NCI-H1694 treated with DMSO at 0.1 percent for 48 hours (cell line): Measurements from ENCODE around the gene PACSIN1.
"Not testable (repeated sequence)": the region's sequence is repeated elsewhere in the genome, so short reads cannot be mapped to it uniquely, and the experiment has no call there.

Experiments used
- DNase-seq: peaks from one replicate; lab custom pipeline; 2025; lab: John Stamatoyannopoulos, UW

PACSIN1 gene

DNA sequence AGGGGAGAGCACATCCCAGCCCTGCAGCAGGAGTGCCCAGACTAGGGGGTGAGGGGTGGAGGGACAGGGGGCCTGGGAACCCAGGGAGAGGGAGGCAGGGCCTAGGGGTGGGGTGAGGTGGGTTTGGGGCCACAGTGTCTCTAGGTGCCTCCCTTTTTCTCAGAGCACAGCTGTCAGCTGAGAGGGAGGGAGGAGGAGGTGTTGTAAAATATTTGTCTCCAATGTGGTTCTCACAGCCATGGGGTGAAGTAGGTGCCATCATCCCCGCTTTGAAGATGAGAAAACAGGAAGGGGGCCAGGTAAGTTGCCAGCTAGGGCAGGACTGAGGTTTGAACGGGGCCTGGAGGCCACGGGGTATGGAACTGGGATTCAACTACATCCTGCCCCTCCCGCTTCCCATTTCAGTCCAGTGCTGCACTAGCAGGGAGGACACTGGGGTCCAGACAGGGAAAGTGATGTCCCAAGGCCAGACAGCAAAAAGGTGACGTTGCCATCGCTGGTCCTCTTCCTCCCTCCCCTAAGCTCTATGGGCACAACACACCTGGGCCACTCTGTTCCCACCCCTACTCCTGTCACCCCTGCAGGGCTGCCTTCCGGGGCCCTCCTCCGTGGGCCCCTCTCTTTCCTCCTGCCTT is 20.3 kb downstream of the PACSIN1 start:
- DNase-seq: no peak

GRCh38 chr6:34486886-34487285 is 21.0 kb downstream of the PACSIN1 start:
- DNase-seq: not testable (repeated sequence)

GRCh38 chr6:34487536-34487935 is 21.7 kb downstream of the PACSIN1 start:
- DNase-seq: no peak

GRCh38 chr6:34489207-34489805 is 23.4 kb downstream of the PACSIN1 start:
- no peak for DNase-seq

GRCh38 chr6:34490390-34491090 is 24.7 kb downstream of the PACSIN1 start:
- DNase-seq: no peak

DNA sequence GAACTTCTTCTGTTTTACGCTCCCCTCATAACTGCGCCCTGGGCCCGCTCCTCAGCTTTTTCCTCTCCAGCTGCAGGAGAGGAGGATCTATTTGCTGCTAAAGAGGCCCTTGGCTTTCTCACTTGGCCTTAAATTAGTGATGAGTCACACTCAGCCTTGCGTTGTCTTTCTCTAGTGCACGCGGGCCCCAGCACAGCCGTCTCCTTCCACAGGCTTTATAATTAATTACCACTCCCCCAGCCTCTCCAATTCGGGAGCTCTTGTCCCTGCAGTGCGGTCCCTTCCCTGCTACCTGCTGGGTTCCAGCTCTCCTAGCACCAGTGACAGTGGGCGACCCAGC is 25.2 kb downstream of the PACSIN1 start:
- no peak for DNase-seq

DNA sequence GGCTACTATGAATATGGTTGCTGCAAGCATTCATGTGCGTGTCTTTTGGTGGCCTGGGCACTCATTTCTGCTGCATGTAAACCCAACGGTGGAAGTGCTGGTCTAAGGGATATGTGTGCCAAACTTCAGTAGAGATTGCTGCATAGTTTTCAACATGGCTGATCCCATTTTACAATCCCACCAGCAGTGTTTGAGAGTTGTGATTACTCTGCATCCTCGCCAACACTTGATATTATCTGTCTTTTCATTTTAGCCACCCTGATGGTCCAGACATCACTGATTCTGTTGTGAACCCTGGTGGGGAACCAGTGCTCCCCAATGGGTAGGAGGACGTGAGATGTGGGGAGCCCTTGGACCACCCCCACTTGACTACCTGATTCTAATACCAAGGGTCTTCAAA is 27.5 kb downstream of the PACSIN1 start:
- DNase-seq: no peak

DNA sequence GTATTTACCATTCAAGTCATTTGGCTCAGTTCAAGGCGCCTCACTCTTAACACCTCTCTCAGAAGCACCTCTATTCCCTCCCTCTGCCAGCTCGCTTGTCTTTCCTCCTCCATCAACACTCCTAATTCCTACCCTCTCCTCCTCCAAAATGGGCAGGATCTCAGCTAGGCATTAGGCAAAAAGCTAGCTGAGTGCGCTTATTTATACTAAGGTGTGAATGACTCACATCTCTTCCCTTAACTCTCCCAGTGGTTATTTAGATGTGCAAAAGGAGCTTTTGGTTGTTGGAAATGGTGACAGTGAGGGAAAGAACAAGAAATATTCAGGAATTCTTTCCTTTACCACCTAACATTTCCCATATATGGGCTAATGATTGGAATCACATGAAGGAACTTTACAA is 29.1 kb downstream of the PACSIN1 start:
- no peak for DNase-seq

DNA sequence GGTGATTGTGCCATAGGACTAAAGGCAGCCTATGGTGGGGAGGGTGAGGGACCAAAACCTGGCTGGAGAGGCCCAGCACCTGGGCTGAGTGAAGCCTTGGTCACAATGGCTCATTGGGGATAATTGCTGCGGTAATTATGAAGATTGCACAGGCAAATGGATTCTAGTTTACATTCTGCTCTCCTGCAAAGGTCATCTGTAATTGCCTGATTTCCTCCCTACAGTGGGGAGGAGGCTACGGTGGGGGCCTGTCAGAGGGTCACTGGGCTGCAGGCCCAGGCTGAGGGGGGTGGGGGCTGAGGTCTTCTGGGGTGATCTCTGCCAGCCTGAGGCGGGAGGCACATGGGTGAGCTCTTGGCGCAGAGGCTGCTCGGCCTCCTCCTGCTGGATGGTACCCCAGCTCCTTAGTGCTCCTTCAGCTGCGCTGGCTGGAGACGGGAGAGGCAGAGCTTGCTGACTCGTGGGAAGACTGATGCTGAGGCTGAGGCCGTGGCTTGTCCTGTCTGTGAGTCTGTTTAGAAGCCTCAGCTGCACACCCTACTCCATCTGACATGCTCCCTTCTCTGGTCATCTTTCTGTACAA is 30.3 kb downstream of the PACSIN1 start:
- DNase-seq: no peak

DNA sequence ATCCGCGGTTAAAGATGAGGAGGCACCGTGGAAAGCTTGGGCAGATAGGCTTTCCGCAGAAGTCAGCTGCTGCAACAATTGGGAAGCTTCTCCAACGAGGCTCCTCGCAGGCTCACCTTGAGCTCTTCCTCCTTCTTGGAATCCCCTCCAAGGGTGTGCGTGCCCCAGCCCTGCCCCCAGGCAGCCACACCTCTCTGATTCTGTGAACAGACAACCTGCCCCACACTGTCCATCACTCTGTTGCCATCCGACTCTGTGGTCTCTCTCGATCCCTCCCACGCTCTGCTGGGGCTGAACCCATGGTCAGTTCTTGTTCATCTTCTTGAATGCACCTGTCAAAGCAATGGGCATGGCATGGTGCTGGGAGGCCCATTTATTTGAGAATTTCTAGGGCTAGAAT is 31.5 kb downstream of the PACSIN1 start:
- no peak for DNase-seq

DNA sequence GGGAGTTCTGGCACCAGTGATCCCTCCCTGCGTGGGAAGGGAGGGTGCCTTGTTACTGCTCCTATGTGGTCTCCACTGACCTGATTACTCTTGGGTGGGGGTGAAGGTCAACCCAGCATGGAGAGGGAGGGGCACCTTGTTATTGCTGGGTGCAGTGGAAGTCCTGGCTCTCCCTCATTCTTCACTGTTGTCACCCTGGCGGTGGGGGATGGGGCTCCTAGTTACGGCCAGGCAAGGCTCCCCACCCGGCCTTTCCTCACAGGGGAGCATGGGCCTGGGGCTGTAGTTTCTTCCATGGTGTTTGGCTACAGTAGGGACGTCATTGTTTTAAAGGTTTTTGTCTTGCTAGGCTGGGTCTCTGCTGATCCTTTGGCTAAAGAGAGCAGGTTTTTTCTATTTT is 40.8 kb downstream of the PACSIN1 start:
- DNase-seq: no peak

DNA sequence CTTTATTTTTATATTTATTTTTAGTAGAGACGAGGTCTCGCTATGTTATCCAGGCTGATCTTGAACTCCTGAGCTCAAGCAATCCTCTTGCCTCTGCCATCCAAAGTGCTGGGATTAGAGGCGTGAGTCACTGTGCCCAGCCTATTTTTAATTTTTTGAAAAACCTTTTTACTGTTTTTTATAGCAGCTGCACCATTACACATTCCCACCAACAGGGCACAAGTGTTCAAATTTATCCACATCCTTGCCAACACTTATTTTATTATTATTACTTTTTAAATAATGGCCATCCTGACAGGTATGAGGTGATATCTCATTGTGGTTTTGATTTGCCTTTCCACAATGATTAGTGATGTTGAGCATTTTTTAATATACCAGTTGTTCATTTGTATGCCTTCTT is 42.5 kb downstream of the PACSIN1 start:
- DNase-seq: no peak

- DNase-seq: no peak
These were observed 43.9 kb downstream of the PACSIN1 start for GRCh38 chr6:34509782-34510181.

DNA sequence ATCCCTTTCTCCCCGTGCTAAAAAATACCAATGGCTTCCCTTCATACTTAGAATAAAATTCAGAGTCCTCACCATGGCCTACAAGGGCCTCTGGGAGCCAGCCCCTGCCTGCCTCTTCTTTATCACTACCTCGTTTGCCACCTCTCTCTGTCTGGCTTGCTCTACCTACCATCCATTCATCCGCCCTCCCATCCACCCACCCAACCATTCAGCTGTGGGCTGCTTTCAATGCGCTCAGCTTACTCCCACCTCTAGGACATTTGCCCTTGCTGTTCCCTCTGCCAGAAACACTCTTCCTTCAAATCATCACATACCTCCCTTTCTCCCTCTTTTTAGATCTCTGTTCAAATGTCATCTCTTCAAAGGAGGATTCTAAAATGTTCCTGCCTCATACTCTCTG is 44.4 kb downstream of the PACSIN1 start:
- DNase-seq: no peak

DNA sequence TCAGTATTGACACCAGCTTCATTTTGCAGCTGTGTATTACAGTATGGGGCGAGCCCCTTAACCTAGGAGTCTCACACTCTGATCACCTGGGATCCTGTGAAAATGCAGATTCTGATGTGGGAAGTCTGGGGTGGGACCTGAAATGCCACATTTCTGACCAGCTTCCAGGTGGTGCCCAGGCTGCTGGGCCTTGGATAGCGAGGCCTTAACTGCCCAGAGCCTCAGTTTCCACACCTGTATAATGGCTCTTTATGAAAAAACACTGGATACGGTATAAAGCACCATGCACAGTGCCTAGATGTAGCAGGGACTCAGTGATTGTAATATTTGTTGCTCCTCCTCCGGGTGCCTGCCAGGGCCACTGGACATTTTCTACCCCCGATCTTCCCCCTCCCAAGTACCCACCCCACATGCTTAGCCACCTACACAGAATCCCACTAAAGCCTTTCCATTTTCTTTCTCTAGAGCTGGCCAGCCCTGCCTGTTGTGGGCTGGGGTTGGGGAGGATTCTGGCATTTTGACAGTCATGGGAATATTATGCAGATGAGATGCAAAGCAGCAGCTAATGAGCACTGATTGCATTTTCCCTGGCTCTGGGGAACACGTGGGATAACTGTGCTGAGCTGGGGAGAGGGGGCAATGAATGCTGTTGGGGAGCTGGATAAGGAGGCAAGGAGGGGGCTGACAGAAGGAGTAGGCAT is 45.5 kb downstream of the PACSIN1 start:
- no peak for DNase-seq

DNA sequence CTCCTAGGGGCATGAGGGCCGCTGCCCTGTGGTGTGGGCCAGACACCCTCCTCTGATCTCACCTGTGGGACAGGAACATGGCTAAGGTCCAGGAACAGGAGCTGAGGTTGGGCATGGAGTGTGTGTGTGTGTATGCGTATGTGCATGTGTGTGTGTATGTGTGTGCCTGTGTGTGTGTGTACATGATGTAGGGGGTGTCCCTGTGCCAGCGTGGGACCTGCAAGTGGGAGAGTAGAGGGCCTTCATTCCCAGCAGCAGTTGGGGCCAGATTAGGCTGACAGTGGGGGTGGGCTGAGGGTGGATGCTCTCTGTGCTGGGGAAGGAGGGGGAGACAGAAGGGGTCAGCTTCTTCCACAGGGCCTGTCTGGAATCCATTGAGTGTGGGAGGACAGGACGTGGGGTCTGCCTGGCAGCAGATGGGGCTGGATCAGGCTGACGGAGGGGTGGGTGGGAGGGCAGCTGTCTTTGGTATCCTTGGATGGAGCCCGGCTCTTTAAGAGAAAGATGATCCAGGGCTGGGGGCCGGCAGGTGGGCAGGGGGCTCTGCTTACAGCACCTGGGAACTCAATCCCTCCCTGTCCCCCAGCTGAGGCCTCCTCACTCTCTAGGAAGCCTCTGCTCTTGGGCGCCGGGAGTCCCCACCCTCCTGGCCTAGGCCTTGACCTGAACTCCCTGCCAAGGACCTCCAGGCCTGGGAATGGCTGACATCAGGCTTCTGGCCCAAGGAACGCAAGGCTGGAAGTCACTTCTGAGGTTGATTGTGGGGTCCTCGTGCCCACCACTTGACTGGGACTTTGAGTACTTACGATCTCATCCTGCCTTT is 46.2 kb downstream of the PACSIN1 start:
- DNase-seq: no peak

DNA sequence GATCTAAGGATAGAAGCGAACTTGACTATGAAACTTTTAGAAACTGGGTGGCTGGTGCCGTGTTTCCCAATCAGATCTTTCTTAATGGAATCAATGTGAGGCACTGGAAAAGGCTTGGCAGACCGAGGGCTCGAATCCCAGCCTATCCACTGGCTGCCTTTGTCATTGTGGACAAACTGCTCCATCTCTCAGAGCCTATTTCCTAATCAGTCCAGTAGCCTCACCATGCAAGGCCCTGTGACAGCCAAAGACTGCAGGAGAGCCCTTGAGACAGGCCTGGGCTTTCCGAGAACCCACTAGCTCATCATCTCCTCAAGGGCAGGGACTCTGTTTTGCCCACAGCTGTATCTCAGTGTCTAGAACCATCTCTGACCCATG is 46.9 kb downstream of the PACSIN1 start:
- DNase-seq: no peak

DNA sequence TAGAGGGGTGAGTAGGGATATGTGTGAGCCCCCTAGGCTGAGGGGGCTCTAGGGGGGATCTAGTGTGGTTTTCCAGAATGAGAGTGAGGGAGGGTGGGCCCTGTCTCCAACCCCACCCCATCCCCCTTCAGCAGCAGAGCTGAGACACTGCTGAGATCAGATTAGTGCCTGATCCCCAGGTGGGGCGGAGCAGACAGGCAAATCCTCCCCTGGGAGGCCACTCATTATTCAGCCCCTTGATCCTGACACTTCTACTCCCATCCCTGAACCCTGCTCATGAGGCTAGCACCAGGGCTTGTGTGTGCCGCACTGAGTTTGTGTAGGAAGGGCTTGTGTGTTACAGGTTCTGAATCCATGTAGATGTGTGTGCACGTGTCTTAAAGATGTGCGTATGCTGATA is 47.8 kb downstream of the PACSIN1 start:
- DNase-seq: no peak

- DNase-seq: no peak
These were observed 48.2 kb downstream of the PACSIN1 start for GRCh38 chr6:34514112-34514511.

DNA sequence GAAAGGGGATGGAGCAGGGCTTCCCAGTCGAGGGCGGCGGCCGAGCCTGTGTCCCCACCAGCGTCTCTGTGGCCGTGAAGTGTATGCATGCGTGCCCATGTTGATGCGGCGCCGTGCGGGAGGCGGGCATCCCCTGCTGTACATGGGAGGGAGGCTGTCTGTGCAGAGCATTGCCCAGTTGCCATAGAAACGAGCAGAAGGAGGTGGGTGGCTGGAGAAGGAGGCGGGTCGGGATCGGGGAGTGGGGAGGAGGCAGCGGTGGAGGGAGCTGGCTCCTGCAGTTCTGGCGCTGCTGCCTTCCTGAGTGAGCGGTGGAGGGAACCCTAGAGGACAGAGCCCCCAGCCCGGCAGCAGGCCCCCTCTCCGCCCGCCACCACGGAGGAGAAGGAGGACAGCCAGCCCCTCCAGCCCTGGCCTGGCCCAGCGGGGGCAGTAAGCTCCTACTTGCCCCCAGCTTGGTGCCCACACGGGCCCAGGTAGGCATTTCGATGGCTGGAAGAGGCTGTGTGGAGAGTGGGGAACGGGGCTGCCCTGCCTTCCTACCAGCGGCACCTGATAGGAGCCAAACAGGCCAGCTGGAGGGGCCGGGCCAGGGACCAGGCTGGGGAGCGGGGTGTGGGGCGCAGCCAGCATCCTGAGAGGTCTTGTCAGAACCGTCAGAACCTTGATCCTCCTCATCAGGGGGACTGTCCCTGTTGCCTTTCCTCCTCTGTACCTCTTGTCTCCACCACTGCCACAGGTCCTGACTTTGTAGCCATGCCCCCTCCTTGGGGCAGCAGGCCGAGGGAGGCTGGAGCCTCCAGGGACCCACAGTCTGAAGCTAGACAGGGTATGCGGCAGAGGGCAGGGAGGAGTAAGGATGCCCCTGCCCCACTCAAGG is 49.0 kb downstream of the PACSIN1 start:
- DNase-seq: no peak
